CD4-positive, alpha-beta T cell (primary cell): ENCODE data around the gene B3GALNT2. TPM values are rescaled to one million over a fixed set of nuclear protein-coding genes. Genes with fewer than 3 reads are reported as not detected.

ENCODE experiments used
- ATAC-seq: fragments of 200-7000 bp; cut with Tn5 transposase; one replicate; pipeline ENCODE4 v1.10.0; 2022; ENCODE audit warnings: mild to moderate bottlenecking; ENCODE audit not compliant: poor library complexity
- CTCF ChIA-PET: fragments of 350-600 bp; sonication (Branson Sonifier 250); formaldehyde crosslinking; loops from one replicate; lab custom pipeline; 2021; ENCODE audit warnings: antibody characterized with exemption, inconsistent platforms; lab: Charles Lee
- POLR2A ChIA-PET: fragments of 350-600 bp; sonication (Branson Sonifier 250); formaldehyde crosslinking; loops from one replicate; lab custom pipeline; 2021; ENCODE audit warnings: antibody characterized with exemption, inconsistent platforms; lab: Charles Lee
- DNase-seq, 14 experiments: peaks; one replicate each; pipeline ENCODE4 v3.0.0-alpha.2; 2013 to 2020; ENCODE audit warnings: mixed read lengths in 2 of 14
- H3K27ac ChIP-seq, 2 donors: one replicate each; pipeline versions ENCODE4 v1.5.1 to v1.7.0; 2013; ENCODE audit warnings: low read length in 2 of 2, low read depth in 1 of 2, mild to moderate bottlenecking in 1 of 2
- H3K27me3 ChIP-seq, 2 experiments: 1 replicate in 1 of 2; 2 replicates in 1 of 2; pipeline versions ENCODE4 v1.6.1 to v1.7.0; 2013; ENCODE audit warnings: low read length in 2 of 2, control low read depth in 1 of 2, mild to moderate bottlenecking in 1 of 2, moderate library complexity in 1 of 2; ENCODE audit not compliant: insufficient read depth in 2 of 2, control insufficient read depth in 1 of 2
- H3K36me3 ChIP-seq: one replicate; pipeline ENCODE4 v1.6.1; 2013; ENCODE audit warnings: low read length, control low read depth; ENCODE audit not compliant: insufficient read depth
- H3K4me1 ChIP-seq: one replicate; pipeline ENCODE4 v1.6.1; 2013; ENCODE audit warnings: low read length, control low read depth; ENCODE audit not compliant: insufficient read depth
- H3K4me3 ChIP-seq: one replicate; pipeline ENCODE4 v1.5.1; 2013; ENCODE audit warnings: mild to moderate bottlenecking, low read length, moderate library complexity
- H3K9me3 ChIP-seq, 2 experiments: 1 replicate in 1 of 2; 2 replicates in 1 of 2; pipeline versions ENCODE4 v1.6.1 to v1.7.0; 2013; ENCODE audit warnings: low read length in 2 of 2, mild to moderate bottlenecking in 2 of 2, control low read depth in 1 of 2, moderate library complexity in 1 of 2; ENCODE audit not compliant: control insufficient read depth in 1 of 2, insufficient read depth in 1 of 2
- H3K27ac Mint-ChIP-seq: one replicate; pipeline ENCODE4 v1.8.0; 2020; ENCODE audit warnings: mixed read lengths
- H3K27me3 Mint-ChIP-seq: one replicate; pipeline ENCODE4 v1.8.0; 2021; ENCODE audit warnings: mixed read lengths
- H3K36me3 Mint-ChIP-seq: one replicate; pipeline ENCODE4 v1.8.0; 2021; ENCODE audit warnings: low read depth, mixed read lengths
- H3K4me1 Mint-ChIP-seq: one replicate; pipeline ENCODE4 v1.8.0; 2021; ENCODE audit warnings: low read depth, mixed read lengths
- H3K4me3 Mint-ChIP-seq: one replicate; pipeline ENCODE4 v1.8.0; 2020; ENCODE audit warnings: mild to moderate bottlenecking, mixed read lengths
- H3K9me3 Mint-ChIP-seq: one replicate; pipeline ENCODE4 v1.8.0; 2020; ENCODE audit warnings: mixed read lengths
- CTCF ChIP-seq: fragments of 200-600 bp; IDR thresholded peaks from one replicate; pipeline ENCODE4 v1.8.0; 2022; ENCODE audit warnings: antibody characterized with exemption, mild to moderate bottlenecking
- intact Hi-C, 2 experiments: fragments of 100-400 bp; cut with DNase I in 1 of 2; cut with micrococcal nuclease in 1 of 2; formaldehyde crosslinking; loops; one replicate each; pipeline versions ENCODE4 v1.15.1 to v1.9.0; 2023 to 2025; cut with DNase I, micrococcal nuclease
- total RNA-seq, 174 experiments: library from RNA in 2 of 174; stranded (reverse) in 2 of 174; gene quantifications; one replicate each; pipeline ENCODE4 v1.2.3 and lab custom pipeline; 2021 to 2026

Gene B3GALNT2
- total RNA-seq, 2 experiments from 2014 or later = 4.0 to 5.4 TPM

GRCh38 chr1:235454021-235454420 is 50.2 kb downstream of the B3GALNT2 start:
- POLR2A ChIA-PET = no interaction called here

GRCh38 chr1:235450886-235451483 is 53.3 kb downstream of the B3GALNT2 start:
- no peaks in the 10 kb centered on the region for H3K4me1 ChIP-seq
- H3K36me3 ChIP-seq = peaks cover 41% of the 10 kb centered on the region
- no peaks in the 10 kb centered on the region for H3K27me3 Mint-ChIP-seq
- ChIA-PET CTCF (no interaction called here), POLR2A (no interaction called here)
- H3K36me3 Mint-ChIP-seq = peaks cover 64% of the 10 kb centered on the region
- no peak for DNase-seq
- H3K27ac ChIP-seq = no peak overlapping the region
- peak overlapping the region; percentile 39 for H3K27ac Mint-ChIP-seq
- H3K9me3 Mint-ChIP-seq = no peaks in the 10 kb centered on the region
- no peaks in the 10 kb centered on the region for H3K9me3 ChIP-seq
- no peak for ATAC-seq
- intact Hi-C loops = no loop called here
- H3K4me3 ChIP-seq = no peak overlapping the region
- H3K4me3 Mint-ChIP-seq = no peak overlapping the region
- H3K4me1 Mint-ChIP-seq = no peaks in the 10 kb centered on the region
- no peaks in the 10 kb centered on the region for H3K27me3 ChIP-seq
- TF ChIP-seq CTCF = no peak

More at GRCh38 chr1:235454021-235454420, 50.2 kb downstream of the B3GALNT2 start:
- H3K9me3 Mint-ChIP-seq = no peaks in the 10 kb centered on the region
- TF ChIP-seq CTCF = no peak
- no peak for ATAC-seq
- H3K27me3 ChIP-seq = no peaks in the 10 kb centered on the region
- no peaks in the 10 kb centered on the region for H3K9me3 ChIP-seq
- CTCF ChIA-PET = no interaction called here
- no peaks in the 10 kb centered on the region for H3K27me3 Mint-ChIP-seq
- intact Hi-C loops = no loop called here
- H3K27ac Mint-ChIP-seq = no peak overlapping the region
- no peak overlapping the region for H3K4me3 ChIP-seq
- peaks cover 20% of the 10 kb centered on the region for H3K36me3 ChIP-seq
- H3K4me1 ChIP-seq = no peaks in the 10 kb centered on the region
- DNase-seq = no peak
- H3K4me1 Mint-ChIP-seq = no peaks in the 10 kb centered on the region
- H3K27ac ChIP-seq = no peak overlapping the region
- peaks cover 38% of the 10 kb centered on the region for H3K36me3 Mint-ChIP-seq
- H3K4me3 Mint-ChIP-seq = no peak overlapping the region

GRCh38 chr1:235450433-235450832 is 53.8 kb downstream of the B3GALNT2 start:
- H3K27ac ChIP-seq = no peak overlapping the region
- intact Hi-C loops = no loop called here
- no peak overlapping the region for H3K4me3 Mint-ChIP-seq
- peaks cover 70% of the 10 kb centered on the region for H3K36me3 Mint-ChIP-seq
- ChIA-PET POLR2A (no interaction called here), CTCF (no interaction called here)
- TF ChIP-seq CTCF = no peak
- no peak overlapping the region for H3K4me3 ChIP-seq
- H3K27ac Mint-ChIP-seq = no peak overlapping the region
- H3K27me3 Mint-ChIP-seq = no peaks in the 10 kb centered on the region
- no peaks in the 10 kb centered on the region for H3K9me3 ChIP-seq
- H3K27me3 ChIP-seq = no peaks in the 10 kb centered on the region
- no peaks in the 10 kb centered on the region for H3K9me3 Mint-ChIP-seq
- no peaks in the 10 kb centered on the region for H3K4me1 ChIP-seq
- DNase-seq (no peak), ATAC-seq (no peak)
- H3K36me3 ChIP-seq = peaks cover 45% of the 10 kb centered on the region
- no peaks in the 10 kb centered on the region for H3K4me1 Mint-ChIP-seq
